Spleen (tissue), 7 donors: ENCODE data around the gene PIAS4.

Experiments
- POLR2A ChIP-seq, 3 donors: fragments of 450-650 bp; IDR thresholded peaks; one replicate each; pipeline ENCODE4 v1.5.1; 2017; ENCODE audit warnings: antibody characterized with exemption in 3 of 3, mild to moderate bottlenecking in 1 of 3
- POLR2AphosphoS5 ChIP-seq, 3 donors: sonication (generic); formaldehyde crosslinking; IDR thresholded peaks; one replicate each; pipeline ENCODE4 v1.5.1; 2017; ENCODE audit warnings: antibody characterized with exemption in 3 of 3
- TF ChIP-seq, protein P1 (sequence below), 11 experiments: fragments of 200-600 bp in 7 of 11; fragments of 450-650 bp in 4 of 11; sonication (generic) in 4 of 11; IDR thresholded peaks in 8 of 11; conservative IDR thresholded peaks in 3 of 11; 1 replicate in 7 of 11; 2 replicates in 4 of 11; pipeline versions ENCODE4 v1.4.0 to v1.8.0; 2016 to 2021; ENCODE audit warnings: antibody characterized with exemption in 11 of 11, inconsistent platforms in 4 of 11, mild to moderate bottlenecking in 1 of 11
- donor health status: DM: no; HTN: no; CAD: no; lungs with moderate emphysema.
- donor health status: DM: no; HTN: no; CAD: no.
- donor health status: DM: no; HTN: no; CAD: no.

- peak in 1 of 3 donors; percentile 7 for TF ChIP-seq POLR2AphosphoS5 (IDR thresholded peaks at IDR 0.05)
- TF ChIP-seq POLR2A (IDR thresholded peaks at IDR 0.05): no peak
- TF ChIP-seq, protein P1, sequence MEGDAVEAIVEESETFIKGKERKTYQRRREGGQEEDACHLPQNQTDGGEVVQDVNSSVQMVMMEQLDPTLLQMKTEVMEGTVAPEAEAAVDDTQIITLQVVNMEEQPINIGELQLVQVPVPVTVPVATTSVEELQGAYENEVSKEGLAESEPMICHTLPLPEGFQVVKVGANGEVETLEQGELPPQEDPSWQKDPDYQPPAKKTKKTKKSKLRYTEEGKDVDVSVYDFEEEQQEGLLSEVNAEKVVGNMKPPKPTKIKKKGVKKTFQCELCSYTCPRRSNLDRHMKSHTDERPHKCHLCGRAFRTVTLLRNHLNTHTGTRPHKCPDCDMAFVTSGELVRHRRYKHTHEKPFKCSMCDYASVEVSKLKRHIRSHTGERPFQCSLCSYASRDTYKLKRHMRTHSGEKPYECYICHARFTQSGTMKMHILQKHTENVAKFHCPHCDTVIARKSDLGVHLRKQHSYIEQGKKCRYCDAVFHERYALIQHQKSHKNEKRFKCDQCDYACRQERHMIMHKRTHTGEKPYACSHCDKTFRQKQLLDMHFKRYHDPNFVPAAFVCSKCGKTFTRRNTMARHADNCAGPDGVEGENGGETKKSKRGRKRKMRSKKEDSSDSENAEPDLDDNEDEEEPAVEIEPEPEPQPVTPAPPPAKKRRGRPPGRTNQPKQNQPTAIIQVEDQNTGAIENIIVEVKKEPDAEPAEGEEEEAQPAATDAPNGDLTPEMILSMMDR (IDR thresholded peaks at IDR 0.05 in 8 of 11, conservative IDR thresholded peaks at IDR 0.05 in 3 of 11): no peak
Observed at GRCh38 chr19:4015705-4016402, 8.3 kb downstream of the PIAS4 start.
